ENCODE measurements around the gene SNX7. TPM values are rescaled to one million over a fixed set of nuclear protein-coding genes. Genes with fewer than 3 reads are reported as not detected.

SNX7 gene
- total RNA-seq: 34.0 to 43.9 TPM (median 35.1 TPM) in 3 replicates
- long read RNA-seq, transcript SNX7-201 (9 exons, 1,734 nt): major isoform, 83 of 105 reads
- long read RNA-seq, partial matches to known transcripts: 0 of 105 reads
- long read RNA-seq, other reads (novel, unspliced or antisense): 21 of 105 reads

- Mint-ChIP-seq H3K9me3 (ENCODE audit: low read depth) (no peaks in the 10 kb centered on the region), H3K27me3 (ENCODE audit: low read depth) (no peaks in the 10 kb centered on the region), H3K4me3 (ENCODE audit: unreplicated experiment) (peak within 1 kb of the TSS; percentile 99), H3K4me1 (ENCODE audit: low read depth) (peaks cover 34% of the 10 kb centered on the region), H3K36me3 (ENCODE audit: low read depth) (no peaks in the 10 kb centered on the region), H3K27ac (ENCODE audit: unreplicated experiment) (peak within 1 kb of the TSS; percentile 97)
- DNase-seq (ENCODE audit: low spot score): peak; percentile 96
- TF ChIP-seq CTCF (IDR thresholded peaks at IDR 0.05): peak; percentile 74
These were observed at the start of gene SNX7 for GRCh38 chr1:98661544-98662355. SNX7 (plus strand) TSS chr1:98661721; CDS start chr1:98661732, 11 bp downstream.

- peaks cover 1% of the 10 kb centered on the region for H3K36me3 Mint-ChIP-seq (ENCODE audit: low read depth)
- TF ChIP-seq CTCF (IDR thresholded peaks at IDR 0.05): no peak
- no peak overlapping the region for H3K4me3 Mint-ChIP-seq (ENCODE audit: unreplicated experiment)
- peaks cover 34% of the 10 kb centered on the region for H3K9me3 Mint-ChIP-seq (ENCODE audit: low read depth)
- peaks cover 12% of the 10 kb centered on the region for H3K27me3 Mint-ChIP-seq (ENCODE audit: low read depth)
- no peak for DNase-seq (ENCODE audit: low spot score)
- no peak overlapping the region for H3K27ac Mint-ChIP-seq (ENCODE audit: unreplicated experiment)
- no peaks in the 10 kb centered on the region for H3K4me1 Mint-ChIP-seq (ENCODE audit: low read depth)
These were observed 24.2 kb upstream of the SNX7 start for GRCh38 chr1:98637316-98637715.

GRCh38 chr1:98638185-98638584 is 23.3 kb upstream of the SNX7 start:
- Mint-ChIP-seq H3K27me3 (ENCODE audit: low read depth) (peaks cover 15% of the 10 kb centered on the region), H3K4me3 (ENCODE audit: unreplicated experiment) (no peak overlapping the region), H3K4me1 (ENCODE audit: low read depth) (no peaks in the 10 kb centered on the region), H3K27ac (ENCODE audit: unreplicated experiment) (no peak overlapping the region), H3K9me3 (ENCODE audit: low read depth) (peaks cover 40% of the 10 kb centered on the region), H3K36me3 (ENCODE audit: low read depth) (peaks cover 1% of the 10 kb centered on the region)
- DNase-seq (ENCODE audit: low spot score): no peak
- TF ChIP-seq CTCF (IDR thresholded peaks at IDR 0.05): no peak

GRCh38 chr1:98644510-98644909 is 17.0 kb upstream of the SNX7 start:
- Mint-ChIP-seq H3K9me3 (ENCODE audit: low read depth) (peaks cover 44% of the 10 kb centered on the region), H3K27ac (ENCODE audit: unreplicated experiment) (no peak overlapping the region), H3K27me3 (ENCODE audit: low read depth) (peaks cover 16% of the 10 kb centered on the region), H3K36me3 (ENCODE audit: low read depth) (peaks cover 1% of the 10 kb centered on the region), H3K4me3 (ENCODE audit: unreplicated experiment) (no peak overlapping the region), H3K4me1 (ENCODE audit: low read depth) (no peaks in the 10 kb centered on the region)
- no peak for DNase-seq (ENCODE audit: low spot score)
- no peak for TF ChIP-seq CTCF (IDR thresholded peaks at IDR 0.05)

- H3K27me3 Mint-ChIP-seq (ENCODE audit: low read depth): peaks cover 8% of the 10 kb centered on the region
- H3K9me3 Mint-ChIP-seq (ENCODE audit: low read depth): peaks cover 13% of the 10 kb centered on the region
- DNase-seq (ENCODE audit: low spot score): no peak
- no peak for TF ChIP-seq CTCF (IDR thresholded peaks at IDR 0.05)
- no peaks in the 10 kb centered on the region for H3K4me1 Mint-ChIP-seq (ENCODE audit: low read depth)
- H3K27ac Mint-ChIP-seq (ENCODE audit: unreplicated experiment): no peak overlapping the region
- no peak overlapping the region for H3K4me3 Mint-ChIP-seq (ENCODE audit: unreplicated experiment)
- H3K36me3 Mint-ChIP-seq (ENCODE audit: low read depth): no peaks in the 10 kb centered on the region
These were observed 10.3 kb upstream of the SNX7 start for GRCh38 chr1:98651116-98651632.
